ENCODE results near the gene LCN12.

GRCh38 chr9:136992819-136993369, 40.8 kb downstream of the LCN12 start:
- no peak for TF ChIP-seq USF2 (IDR thresholded peaks at IDR 0.05; ENCODE audit: borderline replicate concordance, low read depth, low read length)
- no peak for TF ChIP-seq SMC3 (IDR thresholded peaks at IDR 0.05; ENCODE audit: low read depth, low read length)
- TF ChIP-seq CTCF (IDR thresholded peaks at IDR 0.05) = no peak
- TF ChIP-seq YY1 (IDR thresholded peaks at IDR 0.05; ENCODE audit: low read depth) = no peak
- TF ChIP-seq USF1 (IDR thresholded peaks at IDR 0.05; ENCODE audit: borderline replicate concordance, low read depth) = no peak
- TF ChIP-seq RAD21 (IDR thresholded peaks at IDR 0.05; ENCODE audit: low read length) = no peak
- no peak for TF ChIP-seq JUND (IDR thresholded peaks at IDR 0.05)
- peak; percentile 39; the same call in 1 of the 2 replicates for TF ChIP-seq REST (IDR thresholded peaks at IDR 0.05; ENCODE audit: low read depth, low read length)
- no peak for TF ChIP-seq POLR2AphosphoS5 (IDR thresholded peaks at IDR 0.05; ENCODE audit: low read depth, low read length)
- TF ChIP-seq ZBTB33 (IDR thresholded peaks at IDR 0.05; ENCODE audit: borderline replicate concordance, low read depth) = no peak
- no peak for TF ChIP-seq FOXM1 (IDR thresholded peaks at IDR 0.05; ENCODE audit: low read depth)
- no peak for TF ChIP-seq MXI1 (IDR thresholded peaks at IDR 0.05; ENCODE audit: low read depth, low read length)
- no peak for TF ChIP-seq IRF3 (IDR thresholded peaks at IDR 0.05; ENCODE audit: low read depth, low read length)

Data from SK-N-SH (cell line).